Fibroblast of mammary gland (primary cell): Measurements from ENCODE around the gene ZNF516.

ENCODE experiments used
- DNase-seq: peaks from one replicate; pipeline ENCODE4 v3.0.0-alpha.2; 2010; ENCODE audit warnings: low read depth
- H3K4me3 ChIP-seq: 2 replicates; pipeline ENCODE4 v1.5.1; 2011; ENCODE audit warnings: low read depth, mild to moderate bottlenecking, low read length, moderate library complexity; ENCODE audit not compliant: control insufficient read depth
- CTCF ChIP-seq: conservative IDR thresholded peaks from 2 replicates; pipeline ENCODE4 v1.5.1; 2011; ENCODE audit warnings: low read depth, low read length, inconsistent platforms; ENCODE audit not compliant: control insufficient read depth, insufficient read depth

The ZNF516 gene

GRCh38 chr18:76507830-76508385, 12.9 kb upstream of the ZNF516 start:
- H3K4me3 ChIP-seq: no peak overlapping the region
- TF ChIP-seq CTCF: no peak
- no peak for DNase-seq

- H3K4me3 ChIP-seq: no peak overlapping the region
- no peak for TF ChIP-seq CTCF
- DNase-seq: no peak
Observed at GRCh38 chr18:76506974-76507764, 12.1 kb upstream of the ZNF516 start.

GRCh38 chr18:76506395-76506794, 11.4 kb upstream of the ZNF516 start:
- no peak for TF ChIP-seq CTCF
- no peak for DNase-seq
- no peak overlapping the region for H3K4me3 ChIP-seq

GRCh38 chr18:76505614-76506013, 10.6 kb upstream of the ZNF516 start:
- DNase-seq: no peak
- no peak overlapping the region for H3K4me3 ChIP-seq
- no peak for TF ChIP-seq CTCF

GRCh38 chr18:76504749-76505148, 9.7 kb upstream of the ZNF516 start:
- DNase-seq: no peak
- H3K4me3 ChIP-seq: no peak overlapping the region
- TF ChIP-seq CTCF: no peak

- H3K4me3 ChIP-seq: no peak overlapping the region
- TF ChIP-seq CTCF: no peak
- no peak for DNase-seq
Observed at GRCh38 chr18:76503649-76504386, 8.8 kb upstream of the ZNF516 start.
